HG03565 (cell line): ENCODE measurements around the gene SLC6A9.

Experiments
- ATAC-seq: cut with Tn5 transposase; IDR thresholded peaks from one replicate; pipeline ENCODE4 v1.9.1; 2021; ENCODE audit warnings: mild to moderate bottlenecking, moderate library complexity; ENCODE audit not compliant: unreplicated experiment

The SLC6A9 gene

GRCh38 chr1:43973981-43974442, 57.2 kb downstream of the SLC6A9 start:
- ATAC-seq, result no peak

- no peak for ATAC-seq
Observed at GRCh38 chr1:43971336-43971980, 59.8 kb downstream of the SLC6A9 start.

- ATAC-seq, result no peak
Observed at GRCh38 chr1:43970911-43971310, 60.4 kb downstream of the SLC6A9 start.

GRCh38 chr1:43970502-43970901, 60.8 kb downstream of the SLC6A9 start:
- no peak for ATAC-seq

- ATAC-seq, result peak; percentile 71
Observed at GRCh38 chr1:43969746-43970466, 61.4 kb downstream of the SLC6A9 start, which contains the start of gene DPH2. TSS of gene DPH2 (plus strand) at chr1:43970010. CDS start at chr1:43970176, 166 bp downstream.

- no peak for ATAC-seq
Observed at GRCh38 chr1:43969416-43969745, 61.9 kb downstream of the SLC6A9 start.

GRCh38 chr1:43968348-43968948, 62.8 kb downstream of the SLC6A9 start:
- ATAC-seq, result no peak

GRCh38 chr1:43965316-43965715, 65.9 kb downstream of the SLC6A9 start:
- no peak for ATAC-seq

GRCh38 chr1:43963890-43964289, 67.4 kb downstream of the SLC6A9 start:
- ATAC-seq, result no peak

GRCh38 chr1:43963006-43963405, 68.3 kb downstream of the SLC6A9 start:
- no peak for ATAC-seq

GRCh38 chr1:43962324-43962723, 68.9 kb downstream of the SLC6A9 start:
- ATAC-seq, result no peak

GRCh38 chr1:43961692-43962091, 69.6 kb downstream of the SLC6A9 start:
- ATAC-seq, result no peak

- no peak for ATAC-seq
Observed at GRCh38 chr1:43960798-43961197, 70.5 kb downstream of the SLC6A9 start.

GRCh38 chr1:43958351-43959255, 72.7 kb downstream of the SLC6A9 start:
- no peak for ATAC-seq

- no peak for ATAC-seq
Observed at GRCh38 chr1:43957407-43958040, 73.7 kb downstream of the SLC6A9 start.

- ATAC-seq, result no peak
Observed at GRCh38 chr1:43956234-43956633, 75.0 kb downstream of the SLC6A9 start.

GRCh38 chr1:43954036-43954435, 77.2 kb downstream of the SLC6A9 start:
- no peak for ATAC-seq

GRCh38 chr1:43953361-43953760, 77.9 kb downstream of the SLC6A9 start:
- no peak for ATAC-seq

GRCh38 chr1:43952731-43953346, 78.4 kb downstream of the SLC6A9 start:
- ATAC-seq, result no peak
